H1 (cell line): ENCODE measurements around the gene HERC4. TPM values are rescaled to one million over a fixed set of nuclear protein-coding genes. Genes with fewer than 3 reads are reported as not detected.

ENCODE experiments used
- CTCF ChIA-PET: fragments of 300-600 bp; sonication (Branson Sonifier 250); formaldehyde crosslinking; loops from one replicate; lab custom pipeline; 2021; ENCODE audit not compliant: partially characterized antibody; lab: Charles Lee
- POLR2A ChIA-PET: fragments of 300-600 bp; sonication (Branson Sonifier 250); formaldehyde crosslinking; loops from one replicate; lab custom pipeline; 2021; ENCODE audit warnings: inconsistent platforms; ENCODE audit not compliant: partially characterized antibody; lab: Charles Lee
- DNase-seq, 2 experiments: peaks; one replicate each; pipeline versions ENCODE4 v3.0.0 to v3.0.0-alpha.2; 2010 to 2022; ENCODE audit warnings: low spot score in 2 of 2, low read depth in 1 of 2, mixed read lengths in 1 of 2
- FAIRE-seq: peaks from 2 replicates; lab custom pipeline; 2011; peaks lifted over from hg19 to GRCh38; lab: Jason Lieb, UNC
- H2AFZ ChIP-seq: 2 replicates; pipeline ENCODE4 v1.8.1; 2012; ENCODE audit warnings: low read length, inconsistent platforms
- H2AK5ac ChIP-seq: 2 replicates; pipeline ENCODE4 v1.6.1; 2013; ENCODE audit warnings: low read depth, low read length
- H2BK120ac ChIP-seq: replicated peaks from 2 replicates; pipeline ENCODE3; 2013; ENCODE audit warnings: low read depth, low read length, inconsistent platforms
- H2BK12ac ChIP-seq: 2 replicates; pipeline ENCODE4 v1.6.1; 2013; ENCODE audit warnings: low read depth, low read length
- H2BK15ac ChIP-seq: 2 replicates; pipeline ENCODE4 v1.6.1; 2013; ENCODE audit warnings: low read length
- H2BK20ac ChIP-seq: 2 replicates; pipeline ENCODE4 v1.6.1; 2013; ENCODE audit warnings: low read length
- H2BK5ac ChIP-seq: 2 replicates; pipeline ENCODE4 v1.6.1; 2013; ENCODE audit warnings: low read depth, low read length
- H3K14ac ChIP-seq: 2 replicates; pipeline ENCODE4 v1.6.1; 2013; ENCODE audit warnings: inconsistent platforms; ENCODE audit not compliant: insufficient read length
- H3K18ac ChIP-seq: 2 replicates; pipeline ENCODE4 v1.6.1; 2013; ENCODE audit warnings: low read length; ENCODE audit errors: extremely low read depth
- H3K23ac ChIP-seq: 2 replicates; pipeline ENCODE4 v1.6.1; 2013; ENCODE audit warnings: inconsistent platforms; ENCODE audit not compliant: insufficient read length
- H3K23me2 ChIP-seq: 2 replicates; pipeline ENCODE4 v1.6.1; 2013; ENCODE audit warnings: low read depth, low read length
- H3K27ac ChIP-seq: 2 replicates; pipeline ENCODE4 v1.6.1; 2011; ENCODE audit warnings: low read depth, low read length, inconsistent platforms
- H3K27me3 ChIP-seq, 4 experiments: replicated peaks in 1 of 4; 1 replicate in 1 of 4; 2 replicates in 3 of 4; pipeline versions ENCODE4 v1.6.1 to v1.8.1; 2011 to 2013; ENCODE audit warnings: low read length in 3 of 4, mild to moderate bottlenecking in 3 of 4, inconsistent platforms in 2 of 4, mixed read lengths in 2 of 4, moderate library complexity in 1 of 4; ENCODE audit not compliant: control insufficient read depth in 3 of 4, insufficient read depth in 3 of 4; ENCODE audit errors: extremely low read depth in 1 of 4
- H3K36me3 ChIP-seq, 4 experiments: 2 replicates each; pipeline versions ENCODE4 v1.6.1 to v1.8.1; 2011 to 2013; ENCODE audit warnings: mild to moderate bottlenecking in 4 of 4, low read length in 3 of 4, moderate library complexity in 2 of 4, control low read depth in 1 of 4, inconsistent platforms in 1 of 4; ENCODE audit not compliant: insufficient read depth in 4 of 4, control insufficient read depth in 2 of 4
- H3K4ac ChIP-seq: replicated peaks from 2 replicates; pipeline ENCODE3; 2013; ENCODE audit warnings: low read length, low read depth, mixed read lengths, inconsistent platforms; ENCODE audit not compliant: insufficient read length
- H3K4me1 ChIP-seq, 4 experiments: replicated peaks in 1 of 4; 1 replicate in 1 of 4; 2 replicates in 3 of 4; pipeline versions ENCODE4 v1.6.1 to v1.8.1; 2011 to 2013; ENCODE audit warnings: low read length in 3 of 4, inconsistent platforms in 2 of 4, mixed read lengths in 1 of 4; ENCODE audit not compliant: insufficient read depth in 4 of 4, control insufficient read depth in 3 of 4
- H3K4me2 ChIP-seq, 2 experiments: 2 replicates each; pipeline versions ENCODE4 v1.6.1 to v1.8.1; 2011 to 2013; ENCODE audit warnings: low read depth in 2 of 2, low read length in 2 of 2, control low read depth in 1 of 2, inconsistent platforms in 1 of 2, mild to moderate bottlenecking in 1 of 2; ENCODE audit not compliant: insufficient read depth in 1 of 2
- H3K4me3 ChIP-seq, 4 experiments: fragments of 200-600, 300-600 bp in 1 of 4; sonication (generic), shearing (Covaris generic), sonication (Bioruptor Twin) in 1 of 4; 2 replicates each; pipeline versions ENCODE4 v1.5.1 to v1.8.1; 2011 to 2016; ENCODE audit warnings: low read length in 4 of 4, low read depth in 3 of 4, control low read depth in 2 of 4, inconsistent platforms in 2 of 4, mild to moderate bottlenecking in 2 of 4, mixed read lengths in 1 of 4, moderate library complexity in 1 of 4; ENCODE audit not compliant: insufficient read depth in 2 of 4; ENCODE audit errors: extremely low read depth in 1 of 4
- H3K56ac ChIP-seq: replicated peaks from 2 replicates; pipeline ENCODE3; 2013; ENCODE audit warnings: low read depth, mild to moderate bottlenecking, mixed read lengths, low read length, inconsistent platforms; ENCODE audit not compliant: insufficient read length
- H3K79me1 ChIP-seq: 2 replicates; pipeline ENCODE4 v1.6.1; 2013; ENCODE audit warnings: low read depth, low read length, control low read depth
- H3K79me2 ChIP-seq, 2 experiments: 2 replicates each; pipeline versions ENCODE4 v1.6.1 to v1.8.1; 2012 to 2013; ENCODE audit warnings: low read length in 2 of 2, mild to moderate bottlenecking in 2 of 2, inconsistent platforms in 1 of 2; ENCODE audit not compliant: insufficient read depth in 2 of 2, control insufficient read depth in 1 of 2
- H3K9ac ChIP-seq, 4 experiments: replicated peaks in 1 of 4; 1 replicate in 1 of 4; 2 replicates in 3 of 4; pipeline versions ENCODE4 v1.6.1 to v1.8.1; 2011 to 2013; ENCODE audit warnings: low read depth in 3 of 4, low read length in 3 of 4, control low read depth in 2 of 4, mild to moderate bottlenecking in 2 of 4, moderate library complexity in 2 of 4, inconsistent platforms in 1 of 4; ENCODE audit errors: extremely low read depth in 1 of 4
- H3K9me3 ChIP-seq, 2 experiments: 2 replicates each; pipeline versions ENCODE4 v1.6.1 to v1.8.1; 2012 to 2013; ENCODE audit warnings: mild to moderate bottlenecking in 2 of 2, moderate library complexity in 2 of 2, control low read depth in 1 of 2, inconsistent platforms in 1 of 2, low read depth in 1 of 2, low read length in 1 of 2, mixed read lengths in 1 of 2; ENCODE audit not compliant: insufficient read depth in 2 of 2
- H4K20me1 ChIP-seq, 2 experiments: replicated peaks in 1 of 2; 2 replicates each; pipeline versions ENCODE3 to v1.8.1; 2011 to 2013; ENCODE audit warnings: inconsistent platforms in 2 of 2, low read length in 2 of 2, mild to moderate bottlenecking in 1 of 2; ENCODE audit not compliant: insufficient read depth in 2 of 2, control insufficient read depth in 1 of 2
- H4K5ac ChIP-seq: 2 replicates; pipeline ENCODE4 v1.6.1; 2013; ENCODE audit warnings: low read length, low read depth, mixed read lengths, inconsistent platforms; ENCODE audit not compliant: insufficient read length
- H4K8ac ChIP-seq: 2 replicates; pipeline ENCODE4 v1.8.0; 2013; ENCODE audit warnings: mild to moderate bottlenecking, moderate library complexity, low read length, inconsistent platforms; ENCODE audit not compliant: insufficient read depth; ENCODE audit errors: extremely low read depth
- H4K91ac ChIP-seq: replicated peaks from 2 replicates; pipeline ENCODE3; 2013; ENCODE audit warnings: low read length, mixed read lengths, inconsistent platforms; ENCODE audit not compliant: insufficient read length
- FOSL1 ChIP-seq: IDR thresholded peaks from 2 replicates; pipeline ENCODE4 v1.6.1; 2011; ENCODE audit warnings: mild to moderate bottlenecking, low read depth, low read length, moderate library complexity; ENCODE audit not compliant: insufficient read depth
- KDM4A ChIP-seq: IDR thresholded peaks from one replicate; pipeline ENCODE4 v1.7.1; 2012; ENCODE audit warnings: low read depth, mild to moderate bottlenecking, moderate library complexity, low read length, inconsistent platforms; ENCODE audit not compliant: severe bottlenecking
- PHF8 ChIP-seq: fragments of 200-600 bp; sonication (generic); conservative IDR thresholded peaks from 2 replicates; pipeline ENCODE4 v1.7.1; 2012; ENCODE audit warnings: low read depth, mild to moderate bottlenecking, inconsistent platforms, low read length, moderate library complexity
- POLR2A ChIP-seq, 2 experiments: IDR thresholded peaks; 1 replicate in 1 of 2; 2 replicates in 1 of 2; pipeline ENCODE4 v1.6.1; 2011; ENCODE audit warnings: low read depth in 2 of 2, low read length in 2 of 2, mild to moderate bottlenecking in 2 of 2; ENCODE audit errors: control extremely low read depth in 1 of 2
- POU5F1 ChIP-seq: IDR thresholded peaks from 2 replicates; pipeline ENCODE4 v1.6.1; 2011; ENCODE audit warnings: low read depth, mild to moderate bottlenecking, low read length, moderate library complexity
- RXRA ChIP-seq: IDR thresholded peaks from 2 replicates; pipeline ENCODE4 v1.6.1; 2011; ENCODE audit warnings: low read depth, mild to moderate bottlenecking, low read length, moderate library complexity; ENCODE audit not compliant: insufficient read depth
- SAP30 ChIP-seq: fragments of 300-600 bp; sonication (generic); IDR thresholded peaks from 2 replicates; pipeline ENCODE4 v1.7.1; 2012; ENCODE audit warnings: low read length, moderate library complexity, mild to moderate bottlenecking, inconsistent platforms; ENCODE audit not compliant: insufficient read depth, insufficient replicate concordance
- USF2 ChIP-seq: IDR thresholded peaks from 2 replicates; pipeline ENCODE4 v1.6.1; 2011; ENCODE audit warnings: low read length, improper control_type of control experiment
- WGBS, 2 experiments: shearing (Covaris generic) in 1 of 2; methylation state at CpG; one replicate each; pipeline versions ENCODE4 v1.1.6 to v1.1.7; 2013 to 2015; ENCODE audit warnings: low lambda C conversion rate in 2 of 2, mixed read lengths in 2 of 2, inconsistent platforms in 1 of 2, low coverage in 1 of 2, missing lambda C conversion rate in 1 of 2; ENCODE audit not compliant: insufficient replicate concordance in 2 of 2, insufficient coverage in 1 of 2, insufficient read length in 1 of 2; ENCODE audit errors: extremely low coverage in 1 of 2, missing lambda C conversion rate in 1 of 2; 5-methylcytosine and 5-hydroxymethylcytosine counted together
- polyA plus RNA-seq, 7 experiments: library from polyadenylated mRNA; depleted of rRNA in 3 of 7; stranded (reverse) in 5 of 7; unstranded in 2 of 7; fragments of >200 nt in 5 of 7; fragments of 200-250 nt in 2 of 7; gene quantifications; 1 replicate in 5 of 7; 2 replicates in 1 of 7; 4 replicates in 1 of 7; pipeline versions ENCODE4 v1.2.1 to v1.2.3, GENCODE V29; 2011 to 2013; ENCODE audit warnings: missing spikeins in 2 of 7, mixed read lengths in 2 of 7
- total RNA-seq: library from RNA; stranded (reverse); fragmentation: NEBNext Ultra II Directional; extraction: Animal tissue kit (Norgen Biotek cat#: 25700); gene quantifications from 2 replicates; pipeline ENCODE4 v1.2.1, GENCODE V29; 2021

Gene HERC4
- total and polyA plus RNA-seq, 2 of the 8 experiments (the other 6 are each of a cell fraction or from before 2014, with no cell fraction given): 7.5 to 44.0 TPM

GRCh38 chr10:68118657-68119056, 43.6 kb upstream of the HERC4 start:
- H3K56ac ChIP-seq: no peak overlapping the region
- no peaks in the 10 kb centered on the region for H3K79me1 ChIP-seq
- no peak overlapping the region for H2BK12ac ChIP-seq
- no peak overlapping the region for H2AK5ac ChIP-seq
- no peak overlapping the region for H2BK20ac ChIP-seq
- no peak overlapping the region for H2BK120ac ChIP-seq
- no peak overlapping the region for H2BK15ac ChIP-seq
- H3K18ac ChIP-seq: no peak overlapping the region
- no peaks in the 10 kb centered on the region for H3K9me3 ChIP-seq
- ChIA-PET POLR2A (no interaction called here), CTCF (interaction anchor here (1.7 kb wide), 1 partner anchor 38 kb away, joined by 6 read pairs; no protein-coding TSS in a partner anchor)
- no peak overlapping the region for H2BK5ac ChIP-seq
- no peak overlapping the region for H3K4me2 ChIP-seq
- no peak overlapping the region for H2AFZ ChIP-seq
- H3K4me1 ChIP-seq: no peaks in the 10 kb centered on the region; a peak in 1 of 7 replicates
- H3K4ac ChIP-seq: no peak overlapping the region
- H3K9ac ChIP-seq: no peak overlapping the region
- no peak for DNase-seq
- no peak overlapping the region for H4K5ac ChIP-seq
- WGBS, 2 experiments: 89% methylated on average over 2 of the region's 3 CpGs; no CpG with 5 or more reads in 1 of the 2 experiments
- FAIRE-seq: no peak
- no peak overlapping the region for H3K27ac ChIP-seq
- no peak overlapping the region for H3K23ac ChIP-seq
- H4K8ac ChIP-seq: no peak overlapping the region
- H4K20me1 ChIP-seq: no peaks in the 10 kb centered on the region
- no peaks in the 10 kb centered on the region for H3K27me3 ChIP-seq
- no peak overlapping the region for H3K14ac ChIP-seq
- no peaks in the 10 kb centered on the region for H3K79me2 ChIP-seq
- TF ChIP-seq POU5F1 (no peak), RXRA (no peak), FOSL1 (no peak), KDM4A (no peak), PHF8 (no peak), POLR2A (IDR thresholded peaks at IDR 0.05; ENCODE audit: control extremely low read depth in 1 of 2, low read depth in 2 of 2, low read length in 2 of 2) (no peak), USF2 (no peak), SAP30 (no peak)
- H3K36me3 ChIP-seq: no peaks in the 10 kb centered on the region
- no peaks in the 10 kb centered on the region for H3K23me2 ChIP-seq
- no peak overlapping the region for H4K91ac ChIP-seq
- no peak overlapping the region for H3K4me3 ChIP-seq
